IMR-90 (cell line): ENCODE results near the gene THY1. TPM values are rescaled to one million over a fixed set of nuclear protein-coding genes. Genes with fewer than 3 reads are reported as not detected.

Source experiments
- ATAC-seq: fragments of 200-7000 bp; cut with Tn5 transposase; 2 replicates; pipeline ENCODE4 v1.9.1; 2020; ENCODE audit warnings: low read depth, mild to moderate bottlenecking, moderate library complexity
- BruUV-seq: library from RNA; stranded (reverse); fragments of 400-500 nt; replicated peaks from 2 replicates; lab custom pipeline; 2021; lab: Mats Ljungman, UMichigan
- CTCF ChIA-PET: fragments of 300-600 bp; formaldehyde crosslinking; extraction: SDS; loops from one replicate; lab custom pipeline; 2021; ENCODE audit warnings: antibody characterized with exemption; lab: Yijun Ruan, JAX
- POLR2A ChIA-PET: fragments of 300-600 bp; sonication (Branson Sonifier 250); formaldehyde crosslinking; loops from one replicate; lab custom pipeline; 2022; ENCODE audit warnings: antibody characterized with exemption; ENCODE audit not compliant: unreplicated experiment; lab: Charles Lee
- DNase-seq: peaks from one replicate; pipeline ENCODE4 v3.0.0; 2013
- H2AFZ ChIP-seq: replicated peaks from 2 replicates; pipeline ENCODE3; 2013; ENCODE audit warnings: low read length, mild to moderate bottlenecking; ENCODE audit not compliant: poor library complexity
- H2AK5ac ChIP-seq: 2 replicates; pipeline ENCODE4 v1.6.1; 2013; ENCODE audit warnings: low read depth, low read length, inconsistent platforms
- H2AK9ac ChIP-seq: replicated peaks from 2 replicates; pipeline ENCODE3; 2013; ENCODE audit warnings: mild to moderate bottlenecking, low read depth, low read length, moderate library complexity; ENCODE audit not compliant: poor library complexity
- H2BK120ac ChIP-seq: 2 replicates; pipeline ENCODE4 v1.6.1; 2013; ENCODE audit warnings: low read depth, low read length, inconsistent platforms
- H2BK15ac ChIP-seq: 3 replicates; pipeline ENCODE4 v1.6.1; 2013; ENCODE audit warnings: low read depth, low read length, inconsistent platforms
- H2BK20ac ChIP-seq: 2 replicates; pipeline ENCODE4 v1.6.1; 2013; ENCODE audit warnings: low read depth, mild to moderate bottlenecking, inconsistent platforms, low read length, moderate library complexity
- H2BK5ac ChIP-seq: 2 replicates; pipeline ENCODE4 v1.6.1; 2013; ENCODE audit warnings: mild to moderate bottlenecking, low read depth, low read length, inconsistent platforms; ENCODE audit not compliant: poor library complexity, severe bottlenecking
- H3K14ac ChIP-seq: replicated peaks from 2 replicates; pipeline ENCODE4 v1.6.1; 2013; ENCODE audit warnings: low read depth, low read length, inconsistent platforms
- H3K18ac ChIP-seq: 2 replicates; pipeline ENCODE4 v1.6.1; 2013; ENCODE audit warnings: low read depth, low read length, control low read depth
- H3K23ac ChIP-seq: 2 replicates; pipeline ENCODE4 v1.6.1; 2013; ENCODE audit warnings: low read depth, low read length, inconsistent platforms
- H3K27ac ChIP-seq: 2 replicates; pipeline ENCODE4 v1.5.1; 2013; ENCODE audit warnings: mild to moderate bottlenecking, control low read depth, low read length; ENCODE audit not compliant: insufficient read depth
- H3K27me3 ChIP-seq: 2 replicates; pipeline ENCODE4 v1.6.1; 2013; ENCODE audit warnings: low read length; ENCODE audit not compliant: control insufficient read depth, insufficient read depth
- H3K36me3 ChIP-seq: 2 replicates; pipeline ENCODE4 v1.6.1; 2013; ENCODE audit warnings: low read length, mixed read lengths; ENCODE audit not compliant: control insufficient read depth, insufficient read depth
- H3K4ac ChIP-seq: 2 replicates; pipeline ENCODE4 v1.6.1; 2013; ENCODE audit warnings: low read depth, low read length, inconsistent platforms
- H3K4me1 ChIP-seq: 2 replicates; pipeline ENCODE4 v1.6.1; 2013; ENCODE audit warnings: low read length, mixed read lengths; ENCODE audit not compliant: control insufficient read depth, insufficient read depth
- H3K4me2 ChIP-seq: 2 replicates; pipeline ENCODE4 v1.6.1; 2013; ENCODE audit warnings: low read depth, mild to moderate bottlenecking, control low read depth, low read length, moderate library complexity
- H3K4me3 ChIP-seq: 2 replicates; pipeline ENCODE4 v1.5.1; 2013; ENCODE audit warnings: low read depth, mild to moderate bottlenecking, control low read depth, low read length, moderate library complexity; ENCODE audit not compliant: insufficient read depth
- H3K56ac ChIP-seq: 2 replicates; pipeline ENCODE4 v1.6.1; 2013; ENCODE audit warnings: low read length, inconsistent platforms; ENCODE audit not compliant: insufficient read depth; ENCODE audit errors: extremely low read depth
- H3K79me1 ChIP-seq, 2 experiments: 2 replicates each; pipeline ENCODE4 v1.6.1; 2013; ENCODE audit warnings: low read length in 2 of 2, inconsistent platforms in 1 of 2, low read depth in 1 of 2
- H3K9ac ChIP-seq: 2 replicates; pipeline ENCODE4 v1.6.1; 2013; ENCODE audit warnings: low read depth, low read length, control low read depth
- H3K9me1 ChIP-seq: 2 replicates; pipeline ENCODE4 v1.6.1; 2013; ENCODE audit warnings: low read length, inconsistent platforms; ENCODE audit not compliant: insufficient read depth
- H3K9me3 ChIP-seq: 2 replicates; pipeline ENCODE4 v1.6.1; 2013; ENCODE audit warnings: low read length; ENCODE audit not compliant: control insufficient read depth, insufficient read depth
- H4K20me1 ChIP-seq: 2 replicates; pipeline ENCODE4 v1.6.1; 2013; ENCODE audit warnings: low read length, inconsistent platforms; ENCODE audit not compliant: insufficient read depth
- H4K5ac ChIP-seq: 2 replicates; pipeline ENCODE4 v1.6.1; 2013; ENCODE audit warnings: mild to moderate bottlenecking, low read depth, low read length, control low read depth
- H4K8ac ChIP-seq, 2 experiments: 2 replicates each; pipeline ENCODE4 v1.6.1; 2013; ENCODE audit warnings: low read depth in 2 of 2, low read length in 2 of 2, control low read depth in 1 of 2, inconsistent platforms in 1 of 2
- H4K91ac ChIP-seq: 2 replicates; pipeline ENCODE4 v1.6.1; 2013; ENCODE audit warnings: low read depth, low read length, inconsistent platforms; ENCODE audit not compliant: insufficient read depth
- BHLHE40 ChIP-seq: fragments of 150-350 bp; IDR thresholded peaks from 2 replicates; pipeline ENCODE4 v1.6.1; 2016; ENCODE audit warnings: mild to moderate bottlenecking, low read depth, low read length
- CEBPB ChIP-seq: IDR thresholded peaks from 2 replicates; pipeline ENCODE4 v1.6.1; 2012; ENCODE audit warnings: low read depth, low read length, improper control_type of control experiment
- MXI1 ChIP-seq: IDR thresholded peaks from 2 replicates; pipeline ENCODE4 v1.6.1; 2012; ENCODE audit warnings: low read depth, mild to moderate bottlenecking, low read length, moderate library complexity, borderline replicate concordance
- POLR2A ChIP-seq: IDR thresholded peaks from 2 replicates; pipeline ENCODE4 v1.6.1; 2012; ENCODE audit warnings: mild to moderate bottlenecking, low read depth, low read length
- RAD21 ChIP-seq: IDR thresholded peaks from 2 replicates; pipeline ENCODE4 v1.6.1; 2012; ENCODE audit warnings: low read length, improper control_type of control experiment
- RFX5 ChIP-seq: IDR thresholded peaks from 2 replicates; pipeline ENCODE4 v1.8.0; 2012; ENCODE audit warnings: low read depth, mild to moderate bottlenecking, low read length, moderate library complexity
- WGBS, 2 experiments: methylation state at CpG; one replicate each; pipeline versions ENCODE4 v1.1.5 to v1.1.7; 2013; ENCODE audit warnings: missing lambda C conversion rate in 2 of 2; ENCODE audit not compliant: insufficient read length in 1 of 2; ENCODE audit errors: extremely low coverage in 2 of 2; 5-methylcytosine and 5-hydroxymethylcytosine counted together
- dilution Hi-C: fragments of 300-500 bp; cut with HindIII; formaldehyde crosslinking; loops from one replicate; pipeline ENCODE4 v1.14.3; 2018; ENCODE audit warnings: low sequenced_read_pairs; ENCODE audit not compliant: unreplicated experiment
- in situ Hi-C: fragments of 300-500 bp; cut with MboI; formaldehyde crosslinking; loops from 3 replicates; pipeline ENCODE4 v1.14.3; 2019; ENCODE audit warnings: low sequenced_read_pairs, inconsistent platforms, mixed read lengths
- intact Hi-C: fragments of 100-400 bp; cut with micrococcal nuclease; formaldehyde crosslinking; loops from 2 replicates; pipeline ENCODE4 v1.10.0; 2022
- polyA plus RNA-seq, 3 experiments: library from polyadenylated mRNA; depleted of rRNA; stranded (reverse); fragments of >200 nt; gene quantifications; 2 replicates each; pipeline ENCODE4 v1.2.3, GENCODE V29; 2012; ENCODE audit warnings: low replicate concordance in 1 of 3
- total RNA-seq: library from RNA; depleted of rRNA; stranded (reverse); fragments of >200 nt; gene quantifications from 2 replicates; pipeline ENCODE4 v1.2.3, GENCODE V29; 2012

THY1 gene
- total and polyA plus RNA-seq, 2 of the 4 experiments (the other 2 are of a cell fraction), result 703 to 2,603 TPM

DNA sequence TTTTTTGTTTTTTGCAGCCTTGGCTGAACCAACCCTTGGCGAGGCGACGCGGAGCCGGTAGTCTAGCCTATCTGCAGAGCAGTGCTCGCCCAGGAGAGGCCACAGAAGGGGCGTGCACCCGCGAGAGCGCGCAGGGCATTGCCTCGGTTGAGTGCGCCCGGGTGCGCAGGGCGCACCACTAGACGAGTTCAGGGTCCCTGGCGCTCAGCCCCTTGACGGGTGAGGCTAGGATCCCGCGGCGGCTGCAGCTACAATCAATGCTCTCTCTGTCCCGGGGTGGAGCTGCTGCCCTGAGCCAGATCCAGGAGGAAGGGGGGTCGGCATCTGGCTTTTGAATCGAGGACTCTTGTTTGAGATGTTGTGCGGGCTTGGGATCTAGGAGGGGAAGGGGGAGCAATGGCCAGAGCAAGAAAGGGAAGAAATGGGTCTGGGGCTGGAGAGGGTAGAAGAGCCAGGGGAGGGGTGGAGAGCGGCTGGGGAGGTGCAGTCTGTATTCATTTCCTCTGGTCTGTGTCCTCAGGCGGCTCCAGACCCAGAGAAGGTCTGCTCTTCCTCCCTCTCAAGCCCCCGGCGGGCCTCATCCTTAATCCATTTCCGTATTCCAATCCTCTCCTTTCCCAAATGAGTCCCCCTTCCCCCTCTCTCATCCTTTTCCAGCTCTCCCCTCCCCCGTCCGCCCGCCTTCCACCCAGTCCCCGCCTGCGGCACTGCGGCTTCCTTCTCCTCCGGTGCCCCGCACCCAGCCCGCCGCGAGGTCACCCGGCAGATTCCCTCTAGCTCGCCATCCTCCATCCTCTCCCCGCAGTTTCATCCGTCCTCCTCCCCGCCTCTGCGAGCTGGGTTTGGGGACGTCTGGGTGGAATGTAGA lies 797 bp downstream of the THY1 start:
- intact Hi-C loops (loop anchor here (1.0 to 2.0 kb wide), 3 partner anchors 41 to 52 kb away; partner anchors contain the start of gene USP2), in situ Hi-C loops (no loop called here), dilution Hi-C loops (no loop called here)
- H3K9ac ChIP-seq, result peak overlapping the region; percentile 81
- no peak overlapping the region for H2BK20ac ChIP-seq
- H3K27me3 ChIP-seq, result no peaks in the 10 kb centered on the region
- peak overlapping the region; percentile 73 for H3K56ac ChIP-seq
- DNase-seq, result peak; percentile 34
- H3K27ac ChIP-seq, result peak overlapping the region; percentile 83
- H3K4me2 ChIP-seq, result peak overlapping the region; percentile 89
- peak overlapping the region; percentile 92 for H3K4ac ChIP-seq
- peak overlapping the region; percentile 92 for H3K23ac ChIP-seq
- H2BK15ac ChIP-seq, result peak overlapping the region; percentile 74; the same call in 1 of the 3 replicates
- TF ChIP-seq RAD21, result no peak
- TF ChIP-seq CEBPB, result no peak
- no peak for TF ChIP-seq RFX5
- no peak; the same call in 1 of the 2 replicates for TF ChIP-seq POLR2A
- peak; percentile 37; the same call in 1 of the 2 replicates for TF ChIP-seq MXI1
- TF ChIP-seq BHLHE40, result no peak
- peak overlapping the region; percentile 85 for H2AFZ ChIP-seq
- H3K4me3 ChIP-seq, result peak overlapping the region; percentile 77
- H2BK5ac ChIP-seq, result peak overlapping the region; percentile 82
- H4K20me1 ChIP-seq, result peaks cover 47% of the 10 kb centered on the region
- peak overlapping the region; percentile 66 to 80; a peak in 3 of 4 replicates for H4K8ac ChIP-seq
- 3% methylated on average over 16 of the region's 49 CpGs; no CpG with 5 or more reads in 1 of the 2 experiments for WGBS, 2 experiments
- peak overlapping the region; percentile 83 for H4K91ac ChIP-seq
- peaks cover 20 to 52% of the 10 kb centered on the region in 2 experiments for H3K79me1 ChIP-seq
- BruUV-seq, result no TSS peak
- peak; percentile 45 for ATAC-seq
- peaks cover 29% of the 10 kb centered on the region for H3K9me1 ChIP-seq
- H3K14ac ChIP-seq, result peak overlapping the region; percentile 91
- no peaks in the 10 kb centered on the region for H3K9me3 ChIP-seq
- CTCF ChIA-PET, result interaction anchor here (0.5 to 1.9 kb wide), 3 partner anchors 47 to 153 kb away, joined by 3 to 10 read pairs (median 3); no protein-coding TSS in a partner anchor
- H2BK120ac ChIP-seq, result peak overlapping the region; percentile 44
- H3K18ac ChIP-seq, result peak overlapping the region; percentile 49
- POLR2A ChIA-PET, result interaction anchor here (2.0 kb wide), 1 partner anchor 10 kb away, joined by 9 read pairs; no protein-coding TSS in a partner anchor
- peak overlapping the region; percentile 98 for H2AK9ac ChIP-seq
- peak overlapping the region; percentile 87 for H2AK5ac ChIP-seq
- peaks cover 26% of the 10 kb centered on the region for H3K36me3 ChIP-seq
- H4K5ac ChIP-seq, result peak overlapping the region; percentile 38; the same call in 1 of the 2 replicates
- peaks cover 20% of the 10 kb centered on the region for H3K4me1 ChIP-seq
